Stimulated activated CD4-positive, alpha-beta T cell treated with anti-CD3 and anti-CD28 coated beads, Interleukin-12 subunit alpha, Interleukin-12 subunit beta, amount 100 ng/mL, for 24 hours (primary cell): Measurements from ENCODE around the gene HK1.

Source experiments
- DNase-seq, 2 experiments: peaks; one replicate each; pipeline ENCODE4 v3.0.0-alpha.2; 2020; ENCODE audit warnings: low read depth in 2 of 2

The HK1 gene

DNA sequence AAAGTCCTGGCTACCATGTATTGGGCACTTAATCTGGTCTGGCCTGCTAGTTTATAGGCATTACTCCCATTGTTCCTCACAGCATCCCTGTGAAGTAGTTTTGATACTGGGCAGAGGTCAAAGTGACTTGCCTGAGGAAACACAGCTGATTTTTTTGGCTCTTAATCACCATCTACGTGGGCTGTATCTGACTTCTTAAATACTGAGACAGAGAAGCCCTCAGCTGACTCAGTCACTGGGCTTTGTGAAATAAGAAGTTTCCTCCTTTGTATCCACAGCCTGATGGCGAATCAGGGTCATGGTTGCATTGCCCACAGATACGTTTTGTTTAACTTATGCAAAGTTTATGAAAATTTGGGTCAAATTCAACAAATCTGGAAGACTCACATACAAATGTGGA is 125.2 kb downstream of the HK1 start:
- DNase-seq: no peak

DNA sequence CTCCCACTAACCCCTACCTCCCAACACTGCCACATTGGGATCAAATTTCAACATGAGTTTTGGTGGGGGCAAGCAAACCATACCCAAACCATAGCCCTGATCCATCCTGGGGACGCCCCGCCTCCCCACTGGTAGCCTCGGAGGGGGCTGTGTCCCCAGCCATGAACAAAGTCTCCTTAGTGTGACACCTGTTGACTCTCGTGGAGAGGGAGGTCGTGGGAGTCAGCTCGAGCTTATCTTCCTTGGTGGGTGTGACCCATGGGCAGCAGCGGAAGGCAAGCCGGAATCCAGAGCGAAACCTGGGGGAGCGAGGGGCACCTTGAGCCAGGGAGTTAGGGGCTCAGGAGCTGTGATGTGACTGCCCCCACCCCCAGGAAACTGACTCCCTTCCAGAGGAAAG is 126.5 kb downstream of the HK1 start:
- DNase-seq: no peak

DNA sequence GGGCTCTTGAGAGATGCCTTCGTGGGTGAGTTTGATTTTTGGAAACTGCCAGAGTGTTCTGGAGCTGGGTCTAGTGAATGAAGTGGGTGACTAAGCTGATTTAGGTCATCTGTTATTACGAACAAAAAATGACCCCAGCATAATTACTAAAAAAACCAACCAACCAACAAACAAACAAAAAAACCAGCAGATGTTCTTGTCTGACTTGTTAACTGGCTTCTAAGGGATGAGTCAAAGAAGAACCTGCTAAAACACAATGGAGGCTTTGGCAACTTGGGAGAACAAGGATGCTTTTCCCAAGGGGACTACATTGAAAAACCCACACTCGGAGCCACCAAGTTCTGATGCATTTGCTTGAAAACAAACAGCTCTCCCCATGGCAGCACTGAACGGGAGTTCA is 126.9 kb downstream of the HK1 start:
- no peak for DNase-seq

GRCh38 chr10:69406302-69406811 is 128.1 kb downstream of the HK1 start:
- DNase-seq: no peak

DNA sequence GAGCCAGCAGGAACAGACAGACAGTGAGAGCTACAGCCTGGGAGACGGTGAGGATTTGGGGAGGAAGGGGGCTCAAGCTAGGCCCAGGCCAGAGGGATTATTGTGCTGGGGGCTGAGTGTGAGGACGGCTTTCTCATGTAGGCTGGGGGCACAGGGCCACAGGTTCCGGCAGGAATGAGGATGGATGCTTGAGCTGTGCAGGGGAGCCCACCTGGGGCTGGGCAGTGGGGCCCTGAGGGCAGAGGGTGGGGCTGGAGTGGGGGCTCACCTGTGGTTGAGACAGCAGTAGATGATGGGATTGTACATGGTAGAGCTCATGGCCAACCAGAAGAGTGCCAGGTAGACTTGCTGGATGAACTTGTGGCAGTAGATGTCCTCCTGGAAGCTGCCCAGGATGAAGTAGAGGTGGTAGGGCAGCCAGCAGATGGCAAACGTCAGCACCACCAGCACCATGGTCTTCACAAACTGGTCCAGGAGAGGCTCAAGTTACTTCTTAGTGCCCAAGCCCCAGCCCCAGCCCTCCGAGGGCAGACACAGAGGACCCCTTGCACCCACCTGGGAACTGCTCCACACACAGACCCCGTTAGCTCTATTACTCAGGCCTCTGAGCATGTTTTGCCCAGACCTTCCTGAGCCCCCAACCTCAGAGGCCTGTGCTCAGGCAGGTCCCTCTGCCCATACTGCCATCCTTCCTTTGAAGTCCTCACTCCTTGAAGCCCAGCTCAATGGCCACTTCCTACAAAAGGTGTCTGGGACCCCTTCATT is 128.7 kb downstream of the HK1 start:
- no peak for DNase-seq

GRCh38 chr10:69407621-69408301 is 129.5 kb downstream of the HK1 start:
- no peak for DNase-seq

- peak; percentile 80 to 82 for DNase-seq
Measured at GRCh38 chr10:69408318-69409175, 130.3 kb downstream of the HK1 start.

GRCh38 chr10:69409176-69409495 is 130.8 kb downstream of the HK1 start:
- no peak for DNase-seq

DNA sequence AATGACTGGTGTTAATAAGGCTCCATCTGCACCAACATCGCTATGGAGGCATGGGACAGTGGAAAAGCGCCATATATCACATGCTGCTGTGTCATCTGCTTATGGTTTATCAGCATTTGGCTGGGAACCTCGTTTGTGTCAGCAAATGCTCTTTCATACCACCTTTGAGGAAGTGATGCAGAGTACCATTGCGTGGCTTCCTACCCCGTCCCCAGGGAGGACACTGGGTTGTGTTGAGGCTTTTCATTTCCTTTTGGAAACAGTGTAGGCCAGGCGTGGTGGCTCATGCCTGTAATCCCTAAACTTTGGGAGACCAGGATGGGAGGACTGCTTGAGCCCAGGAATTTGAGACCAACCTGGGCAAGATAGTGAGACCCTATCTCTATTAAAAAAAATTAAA is 131.7 kb downstream of the HK1 start:
- DNase-seq: no peak

- DNase-seq: no peak
Measured at GRCh38 chr10:69410487-69410886, 132.2 kb downstream of the HK1 start.

- DNase-seq: no peak
Measured at GRCh38 chr10:69411476-69411875, 133.2 kb downstream of the HK1 start.

- DNase-seq: no peak
Measured at GRCh38 chr10:69412232-69412790, 134.0 kb downstream of the HK1 start.

DNA sequence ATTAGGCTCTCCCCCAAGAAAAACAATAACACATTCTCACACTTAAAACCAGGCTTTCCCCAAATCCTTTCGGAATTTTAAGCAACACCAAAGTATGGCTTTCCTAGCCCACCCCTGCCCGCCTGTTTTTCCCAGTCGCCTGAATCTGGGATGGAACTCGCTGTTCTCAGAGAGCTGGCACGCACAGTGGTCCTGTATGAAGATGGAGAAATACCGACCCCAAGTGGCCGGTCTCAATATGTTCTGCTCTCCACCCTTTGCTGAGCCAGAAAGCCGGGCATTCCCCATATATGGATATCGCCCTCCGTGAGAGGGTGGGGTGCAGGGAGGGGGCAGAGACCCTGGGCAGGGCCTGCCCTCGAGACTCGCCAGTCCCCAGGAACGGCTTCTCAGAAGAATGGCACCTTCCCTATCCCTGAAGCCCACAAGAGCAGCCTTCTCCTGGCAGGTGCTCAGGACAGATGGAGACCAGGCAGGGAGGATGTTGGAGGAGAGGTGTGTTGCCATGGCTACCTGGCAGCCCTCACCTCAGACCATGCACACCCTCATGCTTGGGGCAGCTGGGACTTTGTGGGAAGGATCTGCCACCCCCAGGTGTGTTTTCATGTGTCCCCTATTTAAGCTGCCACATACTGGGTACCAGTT is 135.0 kb downstream of the HK1 start:
- peak in 1 of 2 experiments; percentile 29 for DNase-seq

DNA sequence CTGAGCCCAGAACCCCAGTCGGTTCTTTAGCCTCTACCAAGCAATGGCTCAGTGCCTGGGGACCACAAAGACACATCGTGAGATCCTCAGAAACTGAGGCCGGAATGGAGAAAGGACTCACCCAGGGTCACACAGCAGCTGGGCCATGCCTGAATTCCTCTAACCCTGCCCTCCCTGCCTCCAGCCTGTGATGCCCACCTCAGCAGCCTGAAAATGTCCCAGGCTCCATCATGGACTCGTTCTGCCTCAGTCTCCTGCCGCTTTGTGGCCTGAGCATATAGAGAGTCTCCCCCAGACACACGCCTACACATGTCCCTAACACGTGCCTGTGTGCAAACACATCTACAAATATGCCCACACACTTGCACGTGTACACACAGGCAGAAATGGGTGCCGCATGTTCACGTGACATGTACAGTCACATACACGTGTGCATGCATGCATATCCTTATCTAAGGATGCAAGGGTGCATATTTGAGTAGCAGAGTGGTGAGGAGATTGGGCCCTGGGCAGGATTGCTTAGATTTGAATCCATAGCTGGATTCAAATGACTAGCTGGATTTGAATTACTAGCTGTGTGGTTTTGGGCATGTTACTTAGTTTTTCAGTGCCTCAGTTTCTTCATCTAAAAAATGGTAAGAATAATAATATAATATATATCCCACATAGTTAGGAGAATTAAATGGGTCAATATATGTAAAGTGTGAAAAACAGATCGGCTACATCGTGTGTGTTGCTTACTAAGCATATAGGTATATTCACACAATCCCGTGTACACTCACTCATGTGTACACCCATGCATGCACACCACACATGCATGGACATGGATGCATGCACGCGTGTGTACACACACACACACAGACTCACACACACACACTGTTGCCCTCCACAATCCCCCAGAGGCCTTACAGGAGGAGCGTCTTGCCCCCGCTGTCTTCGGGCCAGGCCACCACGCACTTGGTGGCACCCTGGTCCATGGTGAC is 136.0 kb downstream of the HK1 start:
- no peak for DNase-seq

- DNase-seq: no peak
Measured at GRCh38 chr10:69415049-69415448, 136.8 kb downstream of the HK1 start.

DNA sequence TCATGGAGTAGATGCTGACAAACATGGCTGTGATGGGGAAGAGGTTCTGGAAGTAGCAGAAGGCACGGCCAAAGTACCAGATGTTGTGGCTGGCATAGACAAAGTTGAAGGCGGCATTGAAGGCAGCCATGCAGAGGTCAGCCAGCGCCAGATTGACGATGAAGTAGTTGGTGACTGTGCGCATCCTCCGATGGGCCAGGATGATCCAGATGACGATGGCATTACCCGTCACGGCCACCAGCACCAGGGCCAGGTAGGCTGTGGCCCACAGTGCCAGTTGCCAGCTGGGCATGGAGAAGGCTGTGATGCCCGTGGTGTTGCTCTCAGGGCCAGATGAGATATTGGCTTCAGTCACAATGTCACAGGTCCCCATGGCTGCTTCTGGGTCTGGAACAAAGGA is 137.7 kb downstream of the HK1 start:
- DNase-seq: no peak

DNA sequence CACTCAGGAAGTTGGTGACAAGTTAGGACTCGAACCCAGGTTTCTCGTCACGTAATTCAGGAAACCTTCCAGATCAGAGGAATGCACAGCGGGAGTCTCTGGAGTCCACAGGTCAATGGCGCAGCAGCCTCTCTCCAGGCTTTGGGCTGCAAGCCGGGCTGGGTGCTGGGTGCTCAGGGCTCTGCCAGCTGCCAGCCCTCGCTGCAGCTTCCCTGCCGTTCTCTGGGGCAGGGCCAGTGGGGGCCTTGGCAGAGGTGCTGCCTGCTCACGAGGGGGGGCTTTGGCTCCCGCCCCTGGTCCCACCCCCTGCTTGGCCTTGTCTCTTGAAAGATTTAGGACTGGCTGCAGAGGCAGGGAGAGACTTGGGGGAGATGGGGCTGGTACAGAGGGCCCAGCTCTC is 138.4 kb downstream of the HK1 start, which contains the start of gene TACR2:
TSS of gene TACR2 (minus strand) at position 224 of the 400 bp plus-strand sequence. CDS start 595 bp downstream, outside the sequence.
- no peak for DNase-seq

DNA sequence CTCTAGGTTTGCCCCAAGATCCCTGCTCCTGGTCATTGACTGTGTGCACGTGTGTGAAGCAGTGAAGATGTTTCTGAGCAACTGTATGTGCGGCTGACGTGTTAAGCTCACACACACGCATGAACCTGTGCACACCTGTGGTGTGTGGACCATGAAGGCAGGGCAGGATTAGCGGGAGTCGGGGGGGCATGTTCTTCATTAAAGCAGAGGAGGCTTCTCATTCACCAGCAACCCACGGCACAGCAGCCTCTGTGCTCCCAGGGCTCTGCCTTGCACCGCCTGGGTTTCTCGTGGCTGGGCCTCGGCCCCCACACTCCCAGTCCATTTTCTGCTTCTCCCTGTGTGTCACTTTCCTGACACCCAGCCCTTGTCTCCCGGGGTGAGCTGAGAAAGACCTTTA is 139.2 kb downstream of the HK1 start:
- DNase-seq: no peak

- DNase-seq: no peak
Measured at GRCh38 chr10:69418052-69418752, 139.9 kb downstream of the HK1 start.
